Measurements from ENCODE around the gene SMPD3. TPM values are rescaled to one million over a fixed set of nuclear protein-coding genes. Genes with fewer than 3 reads are reported as not detected.
A peak's percentile ranks its signal among the peaks of the same experiment; 100 is the strongest.

SMPD3 gene
- total RNA-seq, 2 experiments from 2014 or later, result 11.1 to 12.0 TPM

DNA sequence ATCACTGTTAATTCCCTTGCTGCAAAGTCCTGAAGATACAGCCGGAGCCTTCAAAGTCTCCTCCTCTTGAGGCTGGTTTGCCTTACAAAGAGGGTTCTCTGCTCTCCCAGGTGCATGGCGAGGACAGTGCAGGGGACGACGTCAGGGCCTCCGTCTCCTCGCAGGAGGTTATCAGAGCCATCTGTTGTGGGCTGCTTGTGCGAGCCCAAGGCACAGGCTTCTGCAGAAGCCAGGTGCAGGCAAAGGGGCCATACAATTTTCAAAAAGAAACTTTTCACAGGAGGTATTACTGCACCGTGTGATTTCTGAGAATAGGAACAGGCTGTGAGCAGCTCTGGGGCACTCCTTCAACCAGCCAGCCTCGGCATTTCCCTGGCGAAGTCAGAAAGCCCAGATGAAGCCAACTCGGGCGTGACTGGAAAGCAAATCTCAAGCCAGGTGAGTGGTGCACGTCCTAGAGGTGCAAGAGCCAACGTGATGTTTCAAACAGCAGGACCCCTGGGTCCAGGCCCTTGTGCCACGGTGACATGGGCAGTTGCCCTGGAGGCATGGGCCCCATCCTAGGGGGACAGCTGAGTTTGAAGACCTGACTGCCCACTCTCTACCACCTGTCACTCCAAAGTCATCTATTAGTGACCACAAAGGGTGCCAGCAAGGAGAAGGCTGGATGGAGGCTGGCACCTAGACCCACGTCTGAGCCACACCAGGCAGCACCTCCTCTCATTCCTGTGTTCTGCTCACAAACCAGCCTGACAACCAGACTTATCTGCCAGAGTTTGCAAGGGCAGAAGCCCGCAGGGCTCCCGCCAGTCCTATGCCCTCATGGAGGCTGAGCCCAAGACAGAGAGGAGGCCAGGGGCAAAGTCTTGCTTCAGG, 68.6 kb downstream of the SMPD3 start:
- no peak for ATAC-seq
- CTCF ChIA-PET, result interaction anchor here (1.9 kb wide), 1 partner anchor 11 kb away, joined by 6 read pairs; no protein-coding TSS in a partner anchor
- POLR2A ChIA-PET, result interaction anchor here (1.2 kb wide), 1 partner anchor 23 kb away, joined by 3 read pairs; no protein-coding TSS in a partner anchor

DNA sequence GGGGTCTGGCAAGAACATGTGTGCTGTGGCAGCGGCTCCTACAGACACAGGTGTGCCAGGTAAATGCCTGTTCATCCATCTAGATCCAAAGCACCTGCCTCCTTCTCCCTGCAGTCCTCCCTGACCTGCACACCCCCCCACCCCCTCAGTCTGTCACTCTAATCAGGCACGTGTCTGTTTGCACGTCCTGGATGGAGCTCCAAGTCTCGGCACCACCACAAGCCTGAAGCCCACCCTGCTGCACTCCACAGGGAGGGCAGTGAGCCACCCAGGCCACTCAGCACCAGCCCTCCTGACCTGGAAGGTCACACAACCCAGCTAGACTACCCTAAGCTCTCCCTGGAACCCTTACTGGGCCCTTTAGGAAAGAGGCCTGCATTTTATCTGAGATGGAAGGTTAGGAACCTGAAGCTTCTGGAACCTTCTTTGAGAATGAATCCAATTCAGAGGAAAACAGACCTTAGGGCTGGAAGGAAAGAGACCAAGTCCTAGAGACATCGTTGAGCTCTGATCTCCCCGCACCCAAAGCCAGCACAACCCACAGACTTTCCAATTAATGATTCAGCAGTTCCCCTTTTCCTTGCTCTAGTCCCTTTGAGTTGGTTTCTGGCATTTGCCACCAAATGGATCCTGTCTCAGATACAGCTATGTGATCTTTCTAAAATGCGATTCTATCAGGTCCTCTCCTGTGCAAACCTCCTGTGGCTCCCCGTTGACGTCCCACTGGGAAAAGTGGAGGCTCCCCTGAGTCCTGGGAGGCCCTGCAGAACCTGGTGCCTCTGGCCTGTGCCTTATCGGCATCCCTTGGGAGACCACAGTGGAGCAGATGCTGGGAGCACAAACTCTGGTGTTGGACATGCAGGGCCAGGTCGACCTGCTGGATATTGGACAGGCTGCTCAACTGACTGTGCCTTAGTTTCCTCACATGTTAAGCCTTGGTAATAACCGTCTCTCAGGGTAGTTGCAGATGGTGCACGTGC, 69.6 kb downstream of the SMPD3 start:
- no peak for ATAC-seq
- Mint-ChIP-seq H3K9me3 (ENCODE audit: insufficient read depth) (no peaks in the 10 kb centered on the region), H3K27me3 (ENCODE audit: low read depth) (peaks cover 47% of the 10 kb centered on the region), H3K36me3 (ENCODE audit: low read depth) (no peaks in the 10 kb centered on the region), H3K4me1 (ENCODE audit: low read depth) (peaks cover 18% of the 10 kb centered on the region), H3K4me3 (no peak overlapping the region), H3K27ac (no peak overlapping the region)
- CTCF ChIA-PET, result interaction anchor here (1.3 to 1.9 kb wide), 2 partner anchors 10 to 18 kb away, joined by 4 to 6 read pairs; no protein-coding TSS in a partner anchor
- POLR2A ChIA-PET, result interaction anchor here (1.0 to 1.2 kb wide), 2 partner anchors 17 to 22 kb away, joined by 3 read pairs; no protein-coding TSS in a partner anchor
- DNase-seq, result no peak

More for the DNA sequence above, 68.6 kb downstream of the SMPD3 start:
- no peak overlapping the region for H3K27ac Mint-ChIP-seq
- DNase-seq, result no peak
- H3K4me1 Mint-ChIP-seq (ENCODE audit: low read depth), result peaks cover 18% of the 10 kb centered on the region
- H3K9me3 Mint-ChIP-seq (ENCODE audit: insufficient read depth), result no peaks in the 10 kb centered on the region
- no peak overlapping the region for H3K4me3 Mint-ChIP-seq
- H3K27me3 Mint-ChIP-seq (ENCODE audit: low read depth), result peaks cover 43% of the 10 kb centered on the region
- no peaks in the 10 kb centered on the region for H3K36me3 Mint-ChIP-seq (ENCODE audit: low read depth)

- DNase-seq (no peak), ATAC-seq (no peak)
- no peak overlapping the region for H3K27ac Mint-ChIP-seq
- H3K4me1 Mint-ChIP-seq (ENCODE audit: low read depth), result peaks cover 15% of the 10 kb centered on the region
- no peak overlapping the region for H3K4me3 Mint-ChIP-seq
- no peaks in the 10 kb centered on the region for H3K36me3 Mint-ChIP-seq (ENCODE audit: low read depth)
- POLR2A ChIA-PET, result interaction anchor here (1.0 to 1.2 kb wide), 2 partner anchors 18 to 21 kb away, joined by 3 read pairs; no protein-coding TSS in a partner anchor
- no peaks in the 10 kb centered on the region for H3K9me3 Mint-ChIP-seq (ENCODE audit: insufficient read depth)
- H3K27me3 Mint-ChIP-seq (ENCODE audit: low read depth), result peaks cover 55% of the 10 kb centered on the region
- CTCF ChIA-PET, result interaction anchor here (0.9 to 1.9 kb wide), 3 partner anchors 9 to 19 kb away, joined by 3 to 6 read pairs (median 4); no protein-coding TSS in a partner anchor
Measured at GRCh38 chr16:68377667-68378393, 70.5 kb downstream of the SMPD3 start.

DNA sequence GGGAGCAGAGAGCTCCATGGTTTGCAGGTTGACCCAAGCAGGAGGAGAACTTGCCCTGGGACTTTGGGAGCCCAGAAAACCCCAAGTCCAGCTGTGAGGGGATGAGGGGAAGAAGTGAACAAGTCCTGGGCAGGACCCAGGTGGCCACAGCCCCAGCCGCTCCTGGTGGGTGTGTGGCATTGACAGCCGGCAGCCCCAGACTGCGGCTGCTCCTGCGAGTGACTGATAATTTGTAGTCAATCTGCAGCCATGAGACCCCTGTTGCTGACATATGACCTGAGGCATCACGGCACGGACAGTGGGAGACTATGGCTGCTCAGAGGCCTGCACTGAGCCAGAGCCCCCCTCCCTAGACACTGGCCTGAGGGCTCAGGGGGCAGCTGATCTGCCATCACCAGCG, 71.1 kb downstream of the SMPD3 start:
- H3K27ac Mint-ChIP-seq, result no peak overlapping the region
- H3K9me3 Mint-ChIP-seq (ENCODE audit: insufficient read depth), result no peaks in the 10 kb centered on the region
- peaks cover 15% of the 10 kb centered on the region for H3K4me1 Mint-ChIP-seq (ENCODE audit: low read depth)
- DNase-seq, result no peak
- H3K36me3 Mint-ChIP-seq (ENCODE audit: low read depth), result no peaks in the 10 kb centered on the region
- ChIA-PET CTCF (interaction anchor here (0.9 kb wide), 1 partner anchor 19 kb away, joined by 3 read pairs; no protein-coding TSS in a partner anchor), POLR2A (no interaction called here)
- no peak overlapping the region for H3K4me3 Mint-ChIP-seq
- ATAC-seq, result no peak
- peaks cover 55% of the 10 kb centered on the region for H3K27me3 Mint-ChIP-seq (ENCODE audit: low read depth)

DNA sequence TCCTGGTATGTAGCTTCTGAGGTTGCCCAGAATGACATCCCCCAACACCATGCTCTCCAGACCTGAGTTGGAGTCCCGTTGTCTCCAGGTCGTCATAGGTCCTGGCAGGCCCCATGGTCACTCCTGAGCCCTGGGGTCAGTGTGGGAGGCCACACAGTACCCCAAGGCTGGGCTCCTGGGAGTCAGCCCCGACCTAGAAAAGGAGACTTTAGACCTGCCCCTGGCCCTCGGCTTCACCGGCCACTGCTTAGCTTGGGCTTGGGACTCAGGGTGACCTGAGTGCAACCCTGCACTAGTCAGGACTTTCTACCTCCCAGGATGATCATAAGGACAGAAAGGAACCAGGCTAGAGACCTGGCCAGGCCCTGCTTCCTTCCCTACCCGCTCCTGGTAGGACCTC, 71.7 kb downstream of the SMPD3 start:
- ChIA-PET POLR2A (no interaction called here), CTCF (interaction anchor here (0.9 kb wide), 1 partner anchor 20 kb away, joined by 3 read pairs; no protein-coding TSS in a partner anchor)
- peaks cover 16% of the 10 kb centered on the region for H3K4me1 Mint-ChIP-seq (ENCODE audit: low read depth)
- no peak for DNase-seq
- no peaks in the 10 kb centered on the region for H3K36me3 Mint-ChIP-seq (ENCODE audit: low read depth)
- peaks cover 53% of the 10 kb centered on the region for H3K27me3 Mint-ChIP-seq (ENCODE audit: low read depth)
- H3K9me3 Mint-ChIP-seq (ENCODE audit: insufficient read depth), result no peaks in the 10 kb centered on the region
- no peak overlapping the region for H3K4me3 Mint-ChIP-seq
- no peak overlapping the region for H3K27ac Mint-ChIP-seq
- no peak for ATAC-seq

- no peaks in the 10 kb centered on the region for H3K9me3 Mint-ChIP-seq (ENCODE audit: insufficient read depth)
- no peak for DNase-seq
- no peak for ATAC-seq
- no peak overlapping the region for H3K4me3 Mint-ChIP-seq
- ChIA-PET CTCF (interaction anchor here (1.2 kb wide), 1 partner anchor 9 kb away, joined by 3 read pairs; no protein-coding TSS in a partner anchor), POLR2A (no interaction called here)
- no peak overlapping the region for H3K27ac Mint-ChIP-seq
- H3K36me3 Mint-ChIP-seq (ENCODE audit: low read depth), result no peaks in the 10 kb centered on the region
- H3K27me3 Mint-ChIP-seq (ENCODE audit: low read depth), result peaks cover 49% of the 10 kb centered on the region
- peaks cover 22% of the 10 kb centered on the region for H3K4me1 Mint-ChIP-seq (ENCODE audit: low read depth)
Measured at GRCh38 chr16:68375801-68376536, 72.3 kb downstream of the SMPD3 start.

- H3K36me3 Mint-ChIP-seq (ENCODE audit: low read depth), result no peaks in the 10 kb centered on the region
- H3K9me3 Mint-ChIP-seq (ENCODE audit: insufficient read depth), result no peaks in the 10 kb centered on the region
- ChIA-PET CTCF (interaction anchor here (1.2 kb wide), 1 partner anchor 8 kb away, joined by 3 read pairs; no protein-coding TSS in a partner anchor), POLR2A (no interaction called here)
- no peak overlapping the region for H3K4me3 Mint-ChIP-seq
- peaks cover 31% of the 10 kb centered on the region for H3K4me1 Mint-ChIP-seq (ENCODE audit: low read depth)
- ATAC-seq, result no peak
- H3K27me3 Mint-ChIP-seq (ENCODE audit: low read depth), result peaks cover 45% of the 10 kb centered on the region
- no peak for DNase-seq
- no peak overlapping the region for H3K27ac Mint-ChIP-seq
Measured at GRCh38 chr16:68374961-68375660, 73.2 kb downstream of the SMPD3 start.

- Mint-ChIP-seq H3K4me1 (ENCODE audit: low read depth) (peaks cover 31% of the 10 kb centered on the region), H3K4me3 (no peak overlapping the region), H3K36me3 (ENCODE audit: low read depth) (no peaks in the 10 kb centered on the region), H3K27me3 (ENCODE audit: low read depth) (peaks cover 43% of the 10 kb centered on the region), H3K9me3 (ENCODE audit: insufficient read depth) (no peaks in the 10 kb centered on the region), H3K27ac (no peak overlapping the region)
- DNase-seq (no peak), ATAC-seq (no peak)
- CTCF ChIA-PET, result interaction anchor here (1.2 kb wide), 1 partner anchor 8 kb away, joined by 3 read pairs; no protein-coding TSS in a partner anchor
- POLR2A ChIA-PET, result no interaction called here
Measured at GRCh38 chr16:68374246-68374805, 74.0 kb downstream of the SMPD3 start.

- ChIA-PET POLR2A (no interaction called here), CTCF (interaction anchor here (0.9 kb wide), 1 partner anchor 23 kb away, joined by 3 read pairs; no protein-coding TSS in a partner anchor)
- Mint-ChIP-seq H3K4me1 (ENCODE audit: low read depth) (peaks cover 31% of the 10 kb centered on the region), H3K36me3 (ENCODE audit: low read depth) (no peaks in the 10 kb centered on the region), H3K27me3 (ENCODE audit: low read depth) (peaks cover 37% of the 10 kb centered on the region), H3K4me3 (no peak overlapping the region), H3K27ac (peak overlapping the region; percentile 18), H3K9me3 (ENCODE audit: insufficient read depth) (no peaks in the 10 kb centered on the region)
- no peak for ATAC-seq
- no peak for DNase-seq
Measured at GRCh38 chr16:68373528-68374245, 74.6 kb downstream of the SMPD3 start.

All from activated CD8-positive, alpha-beta T cell treated with anti-CD3 and anti-CD28 coated beads, Interleukin-2, amount 10 ng/mL, durations not matched to agents 7 days and 5 days (primary cell).